Activated T-cell treated with anti-CD3 and anti-CD28 coated beads, Interleukin-2, amount 50 U/mL, for 1 hour (primary cell): Measurements from ENCODE around the gene PDK1.

Experiments
- DNase-seq: peaks from one replicate; pipeline ENCODE4 v3.0.0-alpha.2; 2020

Gene PDK1

GRCh38 chr2:172600557-172601008 lies 44.7 kb downstream of the PDK1 start:
- DNase-seq = no peak

GRCh38 chr2:172606285-172606684 lies 50.4 kb downstream of the PDK1 start:
- no peak for DNase-seq

DNA sequence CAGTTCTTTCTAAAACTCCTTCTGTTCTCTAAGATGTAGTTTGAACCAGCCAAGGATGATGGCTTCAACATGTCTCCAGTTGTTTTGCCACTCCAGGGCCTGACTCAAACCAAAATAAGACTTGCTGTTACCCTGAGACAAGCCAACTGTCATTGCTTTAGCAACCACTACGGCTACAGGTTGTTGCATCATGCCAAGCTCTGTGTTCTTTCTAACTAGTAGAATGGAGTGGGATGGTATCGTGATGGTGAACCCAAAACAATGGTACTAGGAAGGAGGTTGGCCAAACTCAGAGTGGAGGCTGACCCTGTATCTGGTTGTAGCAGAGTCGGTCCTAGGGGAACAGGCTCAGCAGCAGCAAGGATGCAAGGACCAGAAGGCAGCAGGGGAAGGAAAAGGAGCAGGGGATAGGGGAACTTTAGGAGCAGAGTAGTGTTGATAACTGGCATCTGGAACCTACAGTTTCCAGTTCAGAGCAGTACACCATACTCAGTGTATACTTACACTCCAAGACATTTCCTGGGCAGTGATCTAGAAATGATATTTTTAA lies 51.6 kb downstream of the PDK1 start:
- DNase-seq = no peak

DNA sequence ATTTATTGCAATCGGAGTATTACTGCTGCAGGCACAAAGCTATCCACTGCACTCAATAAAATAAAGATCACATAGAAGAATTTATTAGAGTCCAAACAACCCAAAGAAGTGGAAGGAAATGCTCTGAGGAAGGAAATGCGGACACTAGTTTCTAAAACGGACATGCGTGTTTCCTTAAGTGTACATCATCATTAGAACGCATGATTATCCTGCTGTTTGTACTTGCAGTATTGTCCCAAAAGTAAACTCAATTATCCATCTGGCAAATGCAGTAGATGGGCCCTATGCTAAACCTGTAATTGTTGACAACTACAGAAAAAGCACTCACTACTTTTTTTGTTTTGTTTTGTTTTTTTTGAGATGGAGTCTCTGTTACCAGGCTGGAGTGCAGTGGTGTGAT lies 53.6 kb downstream of the PDK1 start:
- DNase-seq = no peak

- DNase-seq = no peak
Observed at GRCh38 chr2:172612051-172612450, 56.2 kb downstream of the PDK1 start.

GRCh38 chr2:172613040-172613439 lies 57.1 kb downstream of the PDK1 start:
- no peak for DNase-seq

DNA sequence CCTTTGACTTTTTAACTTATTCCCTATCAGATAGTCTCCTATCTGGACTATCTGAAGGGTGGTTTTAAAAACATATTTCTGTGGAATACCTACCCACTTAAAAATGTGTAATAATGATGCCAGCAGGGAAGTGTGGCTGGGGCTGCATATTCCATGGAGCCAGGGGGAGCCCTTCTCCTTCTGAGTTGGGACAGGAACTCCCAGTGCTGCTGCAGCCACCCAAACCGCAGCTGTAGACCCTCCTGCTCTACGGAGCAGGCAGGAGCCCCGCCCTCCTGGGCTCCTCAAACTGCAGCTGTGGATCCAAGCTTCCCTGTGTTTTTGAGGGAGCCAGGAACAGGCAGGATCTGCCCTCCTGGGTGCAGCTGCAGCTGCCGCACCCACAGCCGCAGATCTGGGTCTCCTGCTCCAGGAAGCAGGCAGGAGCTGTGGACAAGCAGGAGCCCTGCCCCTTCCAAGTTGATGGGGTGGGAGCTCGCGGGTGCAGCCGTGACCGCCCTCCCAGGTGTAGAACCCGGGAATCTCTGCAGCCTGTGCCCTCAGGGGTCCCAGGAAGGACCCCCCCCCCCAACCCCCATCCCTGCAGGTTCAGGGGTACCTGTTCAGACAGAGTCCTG lies 57.8 kb downstream of the PDK1 start:
- DNase-seq = no peak

DNA sequence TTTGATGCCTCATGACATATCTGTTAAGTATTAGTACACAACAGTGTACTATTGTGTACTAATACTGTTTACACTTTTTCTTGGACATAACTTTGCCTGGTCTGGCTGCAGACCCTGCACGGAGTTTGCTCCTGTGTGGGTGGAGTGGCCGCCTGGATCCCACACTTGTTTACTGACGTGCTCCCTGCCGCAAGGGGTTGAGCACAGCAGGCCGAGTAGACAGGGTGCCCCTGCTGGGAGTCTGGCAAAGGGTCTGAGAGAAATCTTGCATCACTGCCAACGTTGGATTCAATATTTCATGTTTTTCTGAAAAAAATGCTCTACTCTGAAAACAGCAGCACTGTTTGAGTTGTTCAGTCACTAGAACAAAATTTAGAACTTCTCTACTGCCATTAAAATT lies 59.0 kb downstream of the PDK1 start:
- no peak for DNase-seq

DNA sequence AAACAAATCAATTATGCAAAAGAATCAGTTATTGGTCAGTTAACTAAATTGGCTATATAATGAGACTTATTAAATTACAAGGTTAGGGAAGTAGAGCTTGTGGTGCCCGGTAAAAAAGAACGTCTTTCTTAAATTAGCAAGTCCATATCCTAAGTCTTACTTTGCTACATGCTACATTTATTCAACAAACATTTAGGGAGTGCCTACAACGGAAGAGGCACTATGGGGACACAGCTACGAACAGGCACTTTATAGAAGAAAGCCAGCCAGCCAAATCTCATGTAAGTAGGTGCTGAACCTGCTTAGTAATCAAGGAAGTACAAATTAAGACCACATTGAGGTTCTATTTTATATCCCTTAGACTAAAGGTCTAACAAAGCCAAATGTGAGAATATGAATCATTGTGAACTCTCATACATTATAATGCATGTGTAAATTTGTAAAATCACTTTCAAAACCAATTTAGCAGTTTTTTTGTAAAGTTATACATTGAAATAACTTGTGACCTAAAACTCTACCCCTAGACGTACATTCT lies 59.9 kb downstream of the PDK1 start:
- no peak for DNase-seq

DNA sequence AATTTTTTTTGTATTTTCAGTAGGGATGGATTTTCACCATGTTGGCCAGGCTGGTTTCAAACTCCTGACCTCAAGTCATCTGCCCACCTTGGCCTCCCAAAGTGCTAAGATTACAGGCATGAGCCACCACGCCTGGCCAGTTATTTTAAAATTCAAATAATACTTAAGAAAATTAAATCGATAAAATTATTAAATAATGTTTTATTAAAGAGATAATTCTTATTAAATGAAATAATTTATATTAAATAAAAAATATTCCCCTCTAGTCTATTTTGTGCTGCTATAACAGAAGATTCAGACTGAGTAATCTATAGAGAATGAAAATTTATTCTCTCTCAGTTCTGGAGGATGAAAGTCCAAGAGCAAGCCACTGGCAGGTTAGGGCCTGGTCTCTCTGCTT lies 61.2 kb downstream of the PDK1 start:
- DNase-seq = no peak

- no peak for DNase-seq
Observed at GRCh38 chr2:172623249-172623965, 67.5 kb downstream of the PDK1 start.

- DNase-seq = no peak
Observed at GRCh38 chr2:172624996-172625395, 69.1 kb downstream of the PDK1 start.

DNA sequence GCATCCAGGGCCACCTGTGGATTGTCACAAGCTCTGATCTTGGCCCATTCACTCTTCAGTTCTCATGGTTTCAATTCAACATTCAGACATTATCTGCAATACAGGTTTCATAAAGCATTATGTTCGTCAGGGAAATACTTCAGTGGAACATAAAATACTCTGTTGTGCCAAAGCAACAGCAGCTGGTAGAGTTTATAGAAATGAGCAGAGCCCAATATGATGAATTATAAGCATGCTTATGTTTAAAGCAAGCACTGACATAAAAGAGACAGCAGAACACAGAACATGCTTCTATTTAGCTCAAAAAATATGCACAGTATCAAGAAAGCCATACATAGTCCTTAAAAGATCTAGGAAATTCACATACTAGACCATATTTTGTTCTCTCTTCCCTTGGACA lies 71.3 kb downstream of the PDK1 start:
- no peak for DNase-seq

GRCh38 chr2:172628085-172628484 lies 72.2 kb downstream of the PDK1 start:
- DNase-seq = no peak

DNA sequence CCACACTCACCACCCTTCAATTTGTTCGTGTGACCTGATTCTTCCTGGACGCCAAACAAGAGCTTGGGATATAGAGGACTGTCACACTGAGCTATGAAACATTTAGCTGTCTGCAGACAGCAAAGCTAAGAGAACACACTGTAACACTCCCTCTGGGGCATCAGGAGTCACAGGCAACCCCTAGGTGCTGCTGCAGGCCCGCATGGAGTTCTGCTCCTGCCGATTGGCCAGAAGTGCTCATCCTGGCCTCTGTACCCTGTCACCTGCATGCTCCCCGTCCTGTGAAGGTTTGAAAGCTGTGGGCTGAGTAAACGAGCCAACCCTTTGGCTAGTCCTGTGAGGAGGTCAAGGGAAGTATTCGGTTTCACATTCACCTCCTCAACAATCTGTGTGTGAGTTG lies 73.7 kb downstream of the PDK1 start:
- no peak for DNase-seq

GRCh38 chr2:172630181-172630580 lies 74.3 kb downstream of the PDK1 start:
- DNase-seq = no peak

GRCh38 chr2:172634477-172634876 lies 78.6 kb downstream of the PDK1 start:
- no peak for DNase-seq

DNA sequence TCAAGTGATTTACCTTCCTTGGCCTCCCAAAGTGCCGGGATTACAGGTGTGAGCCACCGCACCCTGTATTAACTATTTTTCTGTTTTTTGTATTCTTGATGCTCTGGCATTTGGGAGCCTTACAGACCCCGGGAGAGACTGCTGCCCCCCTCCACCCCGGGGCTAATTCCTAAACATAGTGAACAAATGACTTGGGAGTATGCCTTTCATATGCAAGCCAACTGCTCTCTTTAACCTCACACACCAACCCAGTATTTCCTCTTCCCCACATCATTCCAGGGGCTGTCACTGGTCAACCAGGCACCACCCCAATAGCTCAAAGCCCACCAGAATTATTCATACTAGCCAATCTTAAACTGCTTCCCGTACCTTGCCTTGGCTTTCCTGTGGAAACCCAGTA lies 79.7 kb downstream of the PDK1 start:
- no peak for DNase-seq

DNA sequence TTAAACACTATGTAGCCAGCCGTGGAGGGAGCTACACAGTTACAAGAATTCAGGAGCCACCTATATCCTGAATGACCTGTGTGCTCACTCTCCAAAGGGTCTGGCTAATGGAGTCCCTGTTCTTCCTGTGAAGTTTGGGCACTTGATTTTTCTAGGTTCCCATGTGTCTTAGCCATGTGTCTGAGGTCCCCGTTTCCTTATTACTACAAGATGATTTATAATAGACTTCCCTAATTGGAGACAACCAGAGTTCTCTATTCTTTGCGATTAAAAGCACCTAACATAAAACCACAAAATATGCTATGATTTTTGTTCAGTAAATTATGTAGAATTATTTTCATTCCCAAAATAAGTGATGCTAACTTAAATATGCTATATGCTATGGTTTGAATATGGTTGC lies 83.4 kb downstream of the PDK1 start:
- no peak for DNase-seq

GRCh38 chr2:172639823-172640222 lies 83.9 kb downstream of the PDK1 start:
- no peak for DNase-seq

- no peak for DNase-seq
Observed at GRCh38 chr2:172640389-172640788, 84.5 kb downstream of the PDK1 start.

- no peak for DNase-seq
Observed at GRCh38 chr2:172642301-172643020, 86.6 kb downstream of the PDK1 start.

DNA sequence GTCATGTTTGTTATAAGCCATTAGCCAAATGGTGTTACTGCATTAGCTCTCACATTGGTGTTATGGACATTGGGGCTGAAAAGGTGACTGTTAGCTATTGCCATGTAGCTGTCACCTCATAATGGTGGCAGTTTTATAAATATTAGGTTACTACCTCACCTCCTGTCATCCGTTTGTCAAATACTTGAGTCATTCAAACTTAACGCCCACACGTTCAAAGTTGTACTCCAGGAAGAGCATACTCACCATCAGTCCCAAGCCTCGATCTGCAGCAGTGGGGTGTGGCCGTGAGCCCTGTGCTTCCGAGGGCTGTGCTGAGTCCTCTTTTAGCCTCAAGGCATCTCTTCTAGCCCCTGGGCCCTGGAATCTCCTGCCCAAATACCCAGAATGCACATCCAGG lies 87.3 kb downstream of the PDK1 start:
- DNase-seq = no peak

DNA sequence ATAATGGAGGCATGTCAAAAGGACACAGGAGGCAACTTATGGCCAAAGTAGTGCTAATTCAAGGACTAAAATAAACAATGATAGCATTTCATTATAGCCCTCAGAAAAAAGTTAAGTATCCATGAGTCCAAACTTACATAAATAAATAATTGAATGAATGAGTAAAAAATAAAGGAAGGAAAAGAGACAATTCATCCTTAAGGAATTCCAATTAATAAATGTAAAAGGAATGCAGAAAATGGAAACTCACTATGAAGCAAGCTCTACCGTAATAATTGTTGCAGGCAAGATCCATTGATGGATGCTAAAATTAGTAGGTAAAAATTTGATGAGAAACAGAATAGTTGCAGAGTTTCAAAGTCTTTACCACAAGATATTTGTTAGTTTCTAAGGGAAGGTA lies 91.5 kb downstream of the PDK1 start:
- no peak for DNase-seq
